HepG2 (cell line): Measurements from ENCODE around the gene PALM. TPM values are rescaled to one million over a fixed set of nuclear protein-coding genes. Genes with fewer than 3 reads are reported as not detected.

Experiments used
- HMGXB4 ChIP-seq, 2 experiments: sonication (generic) in 1 of 2; formaldehyde crosslinking in 1 of 2; IDR thresholded peaks; 2 replicates each; pipeline versions ENCODE4 v1.4.0 to v1.6.1; 2018 to 2020; ENCODE audit warnings: missing genetic modification reagents in 2 of 2, borderline replicate concordance in 1 of 2, low read depth in 1 of 2, mild to moderate bottlenecking in 1 of 2, missing biosample characterization in 1 of 2
- HNRNPH1 ChIP-seq: fragments of 200-400 bp; formaldehyde crosslinking; optimal IDR thresholded peaks from 2 replicates; pipeline ENCODE3; 2017; ENCODE audit warnings: mild to moderate bottlenecking, low read depth, low read length
- KDM4B ChIP-seq: sonication (generic); formaldehyde crosslinking; IDR thresholded peaks from 2 replicates; pipeline ENCODE4 v1.4.0; 2020; ENCODE audit warnings: missing genetic modification reagents
- MYNN ChIP-seq: sonication (generic); formaldehyde crosslinking; IDR thresholded peaks from 2 replicates; pipeline ENCODE4 v1.4.0; 2020; ENCODE audit warnings: mild to moderate bottlenecking, low read depth, missing genetic modification reagents
- NBN ChIP-seq: fragments of 450-650 bp; conservative IDR thresholded peaks from 2 replicates; pipeline ENCODE4 v1.6.1; 2017
- NCOA1 ChIP-seq: sonication (generic); formaldehyde crosslinking; IDR thresholded peaks from 2 replicates; pipeline ENCODE4 v1.9.0; 2021; ENCODE audit warnings: missing genetic modification reagents
- POGK ChIP-seq: sonication (generic); formaldehyde crosslinking; conservative IDR thresholded peaks from 2 replicates; pipeline ENCODE4 v1.8.0; 2022; ENCODE audit warnings: mild to moderate bottlenecking, moderate library complexity, missing genetic modification reagents
- RCOR2 ChIP-seq: IDR thresholded peaks from 2 replicates; pipeline ENCODE4 v1.6.1; 2016; ENCODE audit warnings: missing biosample characterization, missing genetic modification reagents
- TBX2 ChIP-seq: sonication (generic); formaldehyde crosslinking; IDR thresholded peaks from 2 replicates; pipeline ENCODE4 v1.5.0; 2020; ENCODE audit warnings: missing genetic modification reagents, mild to moderate bottlenecking, borderline replicate concordance
- THAP8 ChIP-seq: sonication (generic); formaldehyde crosslinking; IDR thresholded peaks from 2 replicates; pipeline ENCODE4 v1.5.1; 2020; ENCODE audit warnings: missing genetic modification reagents, mild to moderate bottlenecking, borderline replicate concordance
- ZBTB20 ChIP-seq: sonication (generic); formaldehyde crosslinking; IDR thresholded peaks from 2 replicates; pipeline ENCODE4 v1.8.1; 2023; ENCODE audit warnings: missing genetic modification reagents, low read depth, mild to moderate bottlenecking, borderline replicate concordance
- ZFY ChIP-seq: sonication (generic); formaldehyde crosslinking; IDR thresholded peaks from 2 replicates; pipeline ENCODE4 v1.4.0; 2020; ENCODE audit warnings: missing genetic modification reagents
- ZNF124 ChIP-seq: sonication (generic); formaldehyde crosslinking; IDR thresholded peaks from 2 replicates; pipeline ENCODE4 v1.4.0; 2020; ENCODE audit warnings: missing genetic modification reagents
- ZNF136 ChIP-seq: sonication (generic); formaldehyde crosslinking; IDR thresholded peaks from 2 replicates; pipeline ENCODE4 v1.8.1; 2022; ENCODE audit warnings: low read depth, mild to moderate bottlenecking, moderate library complexity, missing genetic modification reagents
- ZNF710 ChIP-seq: sonication (generic); formaldehyde crosslinking; IDR thresholded peaks from 2 replicates; pipeline ENCODE4 v1.5.0; 2020; ENCODE audit warnings: mild to moderate bottlenecking, missing genetic modification reagents, borderline replicate concordance
- ZNF850 ChIP-seq: sonication (generic); formaldehyde crosslinking; conservative IDR thresholded peaks from 2 replicates; pipeline ENCODE4 v1.9.0; 2021; ENCODE audit warnings: mild to moderate bottlenecking, missing genetic modification reagents
- polyA plus RNA-seq, 8 experiments: library from polyadenylated mRNA; depleted of rRNA in 3 of 8; stranded (reverse) in 7 of 8; unstranded in 1 of 8; fragments of >200 nt; fragmentation: Illumina TruSeq in 4 of 8; extraction: Trizol in 4 of 8; gene quantifications; 2 replicates each; pipeline versions ENCODE4 v1.2.1 to v1.2.3, GENCODE V29; 2011 to 2016; ENCODE audit warnings: low read depth in 4 of 8, missing spikeins in 1 of 8, mixed read lengths in 1 of 8; ENCODE audit not compliant: insufficient read depth in 1 of 8
- total RNA-seq, 5 experiments: library from RNA; depleted of rRNA; stranded (reverse); fragments of >200 nt; fragmentation: Illumina TruSeq; extraction: Trizol; gene quantifications; 2 replicates each; pipeline ENCODE4 v1.2.3, GENCODE V29; 2016; ENCODE audit warnings: low read depth in 1 of 5
- TF ChIP-seq, protein P1 (sequence below): sonication (generic); formaldehyde crosslinking; conservative IDR thresholded peaks from 2 replicates; pipeline ENCODE4 v1.4.0; 2020; ENCODE audit warnings: missing genetic modification reagents
- TF ChIP-seq, protein P2 (sequence below): sonication (generic); formaldehyde crosslinking; IDR thresholded peaks from 2 replicates; pipeline ENCODE4 v1.5.1; 2020; ENCODE audit warnings: missing genetic modification reagents, mild to moderate bottlenecking, borderline replicate concordance

PALM gene
- total and polyA plus RNA-seq, 2 of the 13 experiments (the other 11 are each of a cell fraction or from before 2014, with no cell fraction given) = 4.0 to 9.7 TPM

DNA sequence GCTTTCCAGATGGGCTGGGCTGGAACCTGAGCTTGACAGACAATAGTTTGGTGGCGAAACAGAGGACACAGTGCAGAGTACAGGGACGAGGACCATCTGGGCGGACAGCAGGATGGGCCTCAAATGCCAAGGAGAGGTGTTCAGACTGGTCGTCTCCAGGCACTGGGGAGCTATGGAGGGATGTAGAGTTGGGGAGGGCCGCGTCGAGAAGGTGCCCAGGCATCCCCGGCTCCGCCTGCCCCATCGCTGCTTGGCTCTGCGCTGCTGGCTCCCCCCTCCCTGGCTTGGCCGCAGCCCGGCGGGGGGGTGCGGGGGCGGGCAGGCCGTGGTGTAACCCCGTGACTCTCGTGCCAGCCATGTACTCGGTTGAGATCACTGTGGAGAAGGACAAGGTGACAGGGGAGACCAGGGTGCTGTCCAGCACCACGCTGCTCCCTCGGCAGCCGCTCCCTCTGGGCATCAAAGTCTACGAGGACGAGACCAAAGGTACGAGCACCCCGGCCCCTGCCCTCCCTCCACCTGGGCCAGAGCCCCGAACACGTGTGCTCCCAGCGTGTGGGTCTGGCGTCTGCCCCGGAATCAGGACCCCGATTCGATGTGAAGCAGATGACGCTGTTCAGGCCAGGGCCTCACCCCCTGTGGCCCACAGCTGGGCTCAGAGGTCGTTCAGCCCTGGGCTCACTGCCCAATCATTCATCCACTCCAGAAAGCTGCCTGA lies 31.4 kb downstream of the PALM start (continued):
- TF ChIP-seq ZNF710 (CRISPR knock-in tag) (peak; percentile 95), NBN (no peak), RCOR2 (CRISPR knock-in tag) (0 out of 2 replicates have a peak, but pooled peaks have one; percentile 50), ZBTB20 (CRISPR knock-in tag) (peak; percentile 67; the same call in 1 of the 2 replicates), HNRNPH1 (no peak), NCOA1 (CRISPR knock-in tag) (no peak), HMGXB4 (CRISPR knock-in tag; IDR thresholded peaks at IDR 0.05; ENCODE audit: borderline replicate concordance in 1 of 2, low read depth in 1 of 2) (0 out of 4 replicates have a peak, but pooled peaks have one; percentile 34 to 44), ZNF850 (CRISPR knock-in tag) (no peak), KDM4B (no peak), POGK (CRISPR knock-in tag) (peak; percentile 52; the same call in 1 of the 2 replicates), ZNF136 (CRISPR knock-in tag) (no peak), THAP8 (no peak), ZNF124 (CRISPR knock-in tag) (no peak), ZFY (CRISPR knock-in tag) (peak; percentile 64; the same call in 1 of the 2 replicates), MYNN (no peak), TBX2 (CRISPR knock-in tag) (no peak; the same call in 1 of the 2 replicates)
- TF ChIP-seq, protein P1, sequence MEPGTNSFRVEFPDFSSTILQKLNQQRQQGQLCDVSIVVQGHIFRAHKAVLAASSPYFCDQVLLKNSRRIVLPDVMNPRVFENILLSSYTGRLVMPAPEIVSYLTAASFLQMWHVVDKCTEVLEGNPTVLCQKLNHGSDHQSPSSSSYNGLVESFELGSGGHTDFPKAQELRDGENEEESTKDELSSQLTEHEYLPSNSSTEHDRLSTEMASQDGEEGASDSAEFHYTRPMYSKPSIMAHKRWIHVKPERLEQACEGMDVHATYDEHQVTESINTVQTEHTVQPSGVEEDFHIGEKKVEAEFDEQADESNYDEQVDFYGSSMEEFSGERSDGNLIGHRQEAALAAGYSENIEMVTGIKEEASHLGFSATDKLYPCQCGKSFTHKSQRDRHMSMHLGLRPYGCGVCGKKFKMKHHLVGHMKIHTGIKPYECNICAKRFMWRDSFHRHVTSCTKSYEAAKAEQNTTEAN = no peak; the same call in 1 of the 2 replicates
- TF ChIP-seq, protein P2, sequence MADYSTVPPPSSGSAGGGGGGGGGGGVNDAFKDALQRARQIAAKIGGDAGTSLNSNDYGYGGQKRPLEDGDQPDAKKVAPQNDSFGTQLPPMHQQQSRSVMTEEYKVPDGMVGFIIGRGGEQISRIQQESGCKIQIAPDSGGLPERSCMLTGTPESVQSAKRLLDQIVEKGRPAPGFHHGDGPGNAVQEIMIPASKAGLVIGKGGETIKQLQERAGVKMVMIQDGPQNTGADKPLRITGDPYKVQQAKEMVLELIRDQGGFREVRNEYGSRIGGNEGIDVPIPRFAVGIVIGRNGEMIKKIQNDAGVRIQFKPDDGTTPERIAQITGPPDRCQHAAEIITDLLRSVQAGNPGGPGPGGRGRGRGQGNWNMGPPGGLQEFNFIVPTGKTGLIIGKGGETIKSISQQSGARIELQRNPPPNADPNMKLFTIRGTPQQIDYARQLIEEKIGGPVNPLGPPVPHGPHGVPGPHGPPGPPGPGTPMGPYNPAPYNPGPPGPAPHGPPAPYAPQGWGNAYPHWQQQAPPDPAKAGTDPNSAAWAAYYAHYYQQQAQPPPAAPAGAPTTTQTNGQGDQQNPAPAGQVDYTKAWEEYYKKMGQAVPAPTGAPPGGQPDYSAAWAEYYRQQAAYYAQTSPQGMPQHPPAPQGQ = 0 out of 2 replicates have a peak, but pooled peaks have one; percentile 70
